ENCODE measurements around the gene NRBP1.

NRBP1 gene

GRCh38 chr2:27489498-27490397 lies 61.3 kb downstream of the NRBP1 start, which contains the start of gene IFT172:
IFT172 (minus strand) TSS chr2:27489743; CDS start chr2:27489653, 90 bp downstream.
- DNase-seq (ENCODE audit: low read depth in 2 of 2) = peak; percentile 91
